LNCaP clone FGC (cell line): ENCODE measurements around the gene ZNF296.

Experiments
- DNase-seq: peaks from one replicate; pipeline ENCODE4 v3.0.0-alpha.2; 2011; ENCODE audit warnings: low read depth
- H3K4me3 ChIP-seq: 2 replicates; pipeline ENCODE4 v1.5.1; 2011; ENCODE audit warnings: mild to moderate bottlenecking, low read depth, low read length, control low read depth
- TF ChIP-seq, protein P1 (sequence below): IDR thresholded peaks from 2 replicates; pipeline ENCODE4 v1.5.1; 2012; ENCODE audit warnings: mild to moderate bottlenecking; ENCODE audit not compliant: control insufficient read depth, insufficient read depth; ENCODE audit errors: extremely low read depth

ZNF296 gene

GRCh38 chr19:45058622-45059159 lies 17.6 kb downstream of the ZNF296 start:
- TF ChIP-seq, protein P1, sequence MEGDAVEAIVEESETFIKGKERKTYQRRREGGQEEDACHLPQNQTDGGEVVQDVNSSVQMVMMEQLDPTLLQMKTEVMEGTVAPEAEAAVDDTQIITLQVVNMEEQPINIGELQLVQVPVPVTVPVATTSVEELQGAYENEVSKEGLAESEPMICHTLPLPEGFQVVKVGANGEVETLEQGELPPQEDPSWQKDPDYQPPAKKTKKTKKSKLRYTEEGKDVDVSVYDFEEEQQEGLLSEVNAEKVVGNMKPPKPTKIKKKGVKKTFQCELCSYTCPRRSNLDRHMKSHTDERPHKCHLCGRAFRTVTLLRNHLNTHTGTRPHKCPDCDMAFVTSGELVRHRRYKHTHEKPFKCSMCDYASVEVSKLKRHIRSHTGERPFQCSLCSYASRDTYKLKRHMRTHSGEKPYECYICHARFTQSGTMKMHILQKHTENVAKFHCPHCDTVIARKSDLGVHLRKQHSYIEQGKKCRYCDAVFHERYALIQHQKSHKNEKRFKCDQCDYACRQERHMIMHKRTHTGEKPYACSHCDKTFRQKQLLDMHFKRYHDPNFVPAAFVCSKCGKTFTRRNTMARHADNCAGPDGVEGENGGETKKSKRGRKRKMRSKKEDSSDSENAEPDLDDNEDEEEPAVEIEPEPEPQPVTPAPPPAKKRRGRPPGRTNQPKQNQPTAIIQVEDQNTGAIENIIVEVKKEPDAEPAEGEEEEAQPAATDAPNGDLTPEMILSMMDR, result no peak
- DNase-seq, result no peak
- H3K4me3 ChIP-seq, result no peak overlapping the region

DNA sequence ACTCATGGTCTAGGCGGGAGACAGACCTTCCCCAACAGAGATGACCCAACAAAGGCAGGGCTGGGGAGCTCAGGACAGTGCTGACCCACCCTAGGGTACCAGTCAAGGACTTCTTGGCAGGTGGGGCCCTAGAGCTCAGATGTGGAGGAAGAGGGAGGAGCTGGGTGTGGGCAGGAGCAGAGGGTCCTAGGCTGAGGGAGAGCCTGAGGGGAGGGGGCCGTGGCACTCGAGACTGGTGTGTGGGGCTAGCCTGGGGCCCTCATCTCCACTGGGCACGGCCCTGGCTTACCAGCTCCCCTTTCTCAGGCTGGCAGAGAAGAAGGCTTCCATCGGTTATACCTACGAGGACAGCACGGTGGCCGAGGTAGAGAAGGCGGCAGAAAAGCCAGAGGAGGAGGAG lies 18.8 kb downstream of the ZNF296 start:
- TF ChIP-seq, protein P1, result no peak

GRCh38 chr19:45056831-45057230 lies 19.4 kb downstream of the ZNF296 start:
- TF ChIP-seq, protein P1, result no peak
- no peak overlapping the region for H3K4me3 ChIP-seq
- DNase-seq, result no peak

More for the DNA sequence above, 18.8 kb downstream of the ZNF296 start:
- H3K4me3 ChIP-seq, result no peak overlapping the region
- DNase-seq, result no peak

- no peak for DNase-seq
- TF ChIP-seq, protein P1, result no peak
- no peak overlapping the region for H3K4me3 ChIP-seq
Measured at GRCh38 chr19:45051929-45052579, 24.2 kb downstream of the ZNF296 start.

DNA sequence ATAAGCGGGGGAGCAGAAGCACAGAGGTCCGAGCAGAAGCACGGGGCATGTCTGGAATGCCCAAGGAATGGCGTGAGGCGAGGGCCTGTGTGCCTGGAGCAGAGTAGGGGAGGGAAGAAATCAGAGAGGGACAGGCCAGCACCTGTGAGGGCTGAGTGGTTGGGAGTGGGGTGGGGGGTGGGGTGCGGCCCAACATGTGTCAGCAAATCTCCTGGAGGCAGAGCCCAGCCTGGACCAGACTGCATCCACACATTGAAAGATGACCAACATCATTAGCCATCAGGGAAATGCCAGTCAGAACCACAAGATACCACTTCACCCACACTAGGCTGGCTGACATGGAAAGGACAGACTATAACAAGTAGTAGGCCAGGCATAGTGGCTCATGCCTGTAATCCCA lies 26.2 kb downstream of the ZNF296 start:
- no peak for DNase-seq
- TF ChIP-seq, protein P1, result no peak
- H3K4me3 ChIP-seq, result no peak overlapping the region

DNA sequence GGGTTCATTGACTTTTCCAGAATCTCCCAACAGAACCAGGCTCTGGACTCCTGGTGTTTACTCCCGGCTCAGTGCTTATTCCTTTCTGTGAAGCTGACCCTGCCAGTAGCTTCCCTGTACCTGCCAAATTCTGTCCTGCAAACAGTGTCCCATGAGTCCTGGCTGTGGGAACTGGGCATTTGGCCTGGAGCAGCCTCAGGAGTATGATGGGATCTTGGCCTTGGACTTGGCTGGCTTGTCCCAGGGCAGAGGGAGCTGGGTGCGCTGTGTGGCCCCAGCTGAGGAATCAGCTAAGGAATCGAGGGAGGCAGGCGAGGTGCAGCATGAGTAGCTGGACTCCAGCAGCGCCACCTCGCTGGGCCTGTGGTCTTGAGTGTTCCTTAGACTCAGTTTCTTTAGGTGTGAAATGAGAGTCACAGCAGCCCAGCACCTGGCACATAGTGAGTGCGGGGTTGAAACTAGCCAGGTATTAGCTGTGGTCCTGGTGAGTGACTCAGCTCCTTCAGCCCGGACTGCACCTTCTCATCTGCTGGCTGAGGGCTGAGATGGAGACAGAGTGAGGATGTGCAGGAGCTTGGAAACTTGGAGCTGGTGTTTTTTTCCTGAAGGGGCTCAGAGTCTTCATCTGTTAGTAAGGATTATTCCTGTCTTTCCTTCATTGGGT lies 27.1 kb downstream of the ZNF296 start:
- no peak overlapping the region for H3K4me3 ChIP-seq
- TF ChIP-seq, protein P1, result no peak
- DNase-seq, result peak; percentile 77
